B cell (primary cell): ENCODE measurements around the gene CUEDC2.

Source experiments
- EZH2 ChIP-seq: IDR thresholded peaks from 2 replicates; pipeline ENCODE4 v1.6.1; 2012; ENCODE audit warnings: borderline replicate concordance, low read depth, mild to moderate bottlenecking, moderate library complexity, low read length; ENCODE audit not compliant: insufficient read depth, poor library complexity, severe bottlenecking
- TF ChIP-seq, protein P1 (sequence below): fragments of 200-600 bp; IDR thresholded peaks from one replicate; pipeline ENCODE4 v1.8.0; 2022; ENCODE audit warnings: antibody characterized with exemption, mild to moderate bottlenecking

GRCh38 chr10:102460836-102461186, 28.4 kb upstream of the CUEDC2 start:
- no peak for TF ChIP-seq EZH2
- TF ChIP-seq, protein P1, sequence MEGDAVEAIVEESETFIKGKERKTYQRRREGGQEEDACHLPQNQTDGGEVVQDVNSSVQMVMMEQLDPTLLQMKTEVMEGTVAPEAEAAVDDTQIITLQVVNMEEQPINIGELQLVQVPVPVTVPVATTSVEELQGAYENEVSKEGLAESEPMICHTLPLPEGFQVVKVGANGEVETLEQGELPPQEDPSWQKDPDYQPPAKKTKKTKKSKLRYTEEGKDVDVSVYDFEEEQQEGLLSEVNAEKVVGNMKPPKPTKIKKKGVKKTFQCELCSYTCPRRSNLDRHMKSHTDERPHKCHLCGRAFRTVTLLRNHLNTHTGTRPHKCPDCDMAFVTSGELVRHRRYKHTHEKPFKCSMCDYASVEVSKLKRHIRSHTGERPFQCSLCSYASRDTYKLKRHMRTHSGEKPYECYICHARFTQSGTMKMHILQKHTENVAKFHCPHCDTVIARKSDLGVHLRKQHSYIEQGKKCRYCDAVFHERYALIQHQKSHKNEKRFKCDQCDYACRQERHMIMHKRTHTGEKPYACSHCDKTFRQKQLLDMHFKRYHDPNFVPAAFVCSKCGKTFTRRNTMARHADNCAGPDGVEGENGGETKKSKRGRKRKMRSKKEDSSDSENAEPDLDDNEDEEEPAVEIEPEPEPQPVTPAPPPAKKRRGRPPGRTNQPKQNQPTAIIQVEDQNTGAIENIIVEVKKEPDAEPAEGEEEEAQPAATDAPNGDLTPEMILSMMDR: no peak
